ENCODE results near the gene BOLL.

Gene BOLL

GRCh38 chr2:197804758-197805714 lies 19.9 kb upstream of the BOLL start:
- Histone ChIP-seq H3K4me1 (ENCODE audit: low read depth, poor library complexity, severe bottlenecking) (peaks cover 34% of the 10 kb centered on the region), H3K4me2 (peak overlapping the region; percentile 88), H3K4me3 (IDR thresholded peaks at IDR 0.05; ENCODE audit: insufficient read depth, low read depth, low read length) (no peak overlapping the region), H2AFZ (ENCODE audit: low read depth) (peak overlapping the region; percentile 96), H3K27ac (no peak overlapping the region), H3K36me3 (ENCODE audit: insufficient read depth) (no peaks in the 10 kb centered on the region), H4K20me1 (ENCODE audit: insufficient read depth) (no peaks in the 10 kb centered on the region), H3K27me3 (ENCODE audit: insufficient read depth, low read depth) (no peaks in the 10 kb centered on the region), H3K79me2 (ENCODE audit: insufficient read depth, low read depth) (no peaks in the 10 kb centered on the region), H3K9ac (peak overlapping the region; percentile 38; the same call in 1 of the 2 replicates)
- TF ChIP-seq, protein P1, sequence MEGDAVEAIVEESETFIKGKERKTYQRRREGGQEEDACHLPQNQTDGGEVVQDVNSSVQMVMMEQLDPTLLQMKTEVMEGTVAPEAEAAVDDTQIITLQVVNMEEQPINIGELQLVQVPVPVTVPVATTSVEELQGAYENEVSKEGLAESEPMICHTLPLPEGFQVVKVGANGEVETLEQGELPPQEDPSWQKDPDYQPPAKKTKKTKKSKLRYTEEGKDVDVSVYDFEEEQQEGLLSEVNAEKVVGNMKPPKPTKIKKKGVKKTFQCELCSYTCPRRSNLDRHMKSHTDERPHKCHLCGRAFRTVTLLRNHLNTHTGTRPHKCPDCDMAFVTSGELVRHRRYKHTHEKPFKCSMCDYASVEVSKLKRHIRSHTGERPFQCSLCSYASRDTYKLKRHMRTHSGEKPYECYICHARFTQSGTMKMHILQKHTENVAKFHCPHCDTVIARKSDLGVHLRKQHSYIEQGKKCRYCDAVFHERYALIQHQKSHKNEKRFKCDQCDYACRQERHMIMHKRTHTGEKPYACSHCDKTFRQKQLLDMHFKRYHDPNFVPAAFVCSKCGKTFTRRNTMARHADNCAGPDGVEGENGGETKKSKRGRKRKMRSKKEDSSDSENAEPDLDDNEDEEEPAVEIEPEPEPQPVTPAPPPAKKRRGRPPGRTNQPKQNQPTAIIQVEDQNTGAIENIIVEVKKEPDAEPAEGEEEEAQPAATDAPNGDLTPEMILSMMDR (conservative IDR thresholded peaks at IDR 0.05; ENCODE audit: low read depth, low read length), result no peak

- Histone ChIP-seq H4K20me1 (ENCODE audit: insufficient read depth) (no peaks in the 10 kb centered on the region), H3K79me2 (ENCODE audit: insufficient read depth, low read depth) (no peaks in the 10 kb centered on the region), H2AFZ (ENCODE audit: low read depth) (peak within 1 kb of the TSS; percentile 96), H3K27me3 (ENCODE audit: insufficient read depth, low read depth) (no peaks in the 10 kb centered on the region), H3K4me2 (peak within 1 kb of the TSS; percentile 88), H3K27ac (no peak within 1 kb of the TSS; the same call in 1 of the 2 replicates), H3K9ac (peak within 1 kb of the TSS; percentile 38; the same call in 1 of the 2 replicates), H3K36me3 (ENCODE audit: insufficient read depth) (no peaks in the 10 kb centered on the region), H3K4me3 (IDR thresholded peaks at IDR 0.05; ENCODE audit: insufficient read depth, low read depth, low read length) (no peak within 1 kb of the TSS), H3K4me1 (ENCODE audit: low read depth, poor library complexity, severe bottlenecking) (peaks cover 34% of the 10 kb centered on the region)
- TF ChIP-seq, protein P1 (conservative IDR thresholded peaks at IDR 0.05; ENCODE audit: low read depth, low read length), result no peak
These were observed 19.1 kb upstream of the BOLL start, which contains the start of gene PLCL1 for GRCh38 chr2:197804049-197804757. Gene PLCL1, plus strand, starts transcription at chr2:197804593.

GRCh38 chr2:197803033-197803444 lies 17.9 kb upstream of the BOLL start:
- Histone ChIP-seq H3K9ac (no peak overlapping the region), H4K20me1 (ENCODE audit: insufficient read depth) (no peaks in the 10 kb centered on the region), H3K27ac (no peak overlapping the region), H3K27me3 (ENCODE audit: insufficient read depth, low read depth) (no peaks in the 10 kb centered on the region), H3K4me1 (ENCODE audit: low read depth, poor library complexity, severe bottlenecking) (peaks cover 34% of the 10 kb centered on the region), H3K36me3 (ENCODE audit: insufficient read depth) (no peaks in the 10 kb centered on the region), H3K4me2 (peak overlapping the region; percentile 88), H3K79me2 (ENCODE audit: insufficient read depth, low read depth) (no peaks in the 10 kb centered on the region), H2AFZ (ENCODE audit: low read depth) (peak overlapping the region; percentile 47; the same call in 1 of the 2 replicates), H3K4me3 (IDR thresholded peaks at IDR 0.05; ENCODE audit: insufficient read depth, low read depth, low read length) (no peak overlapping the region)
- TF ChIP-seq, protein P1 (conservative IDR thresholded peaks at IDR 0.05; ENCODE audit: low read depth, low read length), result peak; percentile 85

DNA sequence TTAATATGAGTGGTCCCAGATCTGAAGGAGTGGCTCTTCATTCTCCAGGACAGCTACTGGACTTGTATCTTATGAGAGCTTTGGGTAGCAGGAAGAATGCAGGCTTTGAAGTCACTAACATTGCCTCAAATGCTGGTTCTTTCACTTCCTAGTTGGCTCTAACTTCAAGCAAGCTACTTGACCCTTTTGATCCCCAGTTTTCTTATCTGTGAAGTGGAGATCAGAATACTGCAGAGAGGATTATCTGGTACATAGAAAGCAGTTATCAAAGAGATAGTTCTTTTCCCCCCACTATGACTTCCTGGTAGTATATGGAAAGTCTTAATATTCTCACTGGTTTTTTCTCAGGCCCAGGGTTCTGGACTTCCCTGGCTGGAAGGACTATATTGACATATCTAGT lies 15.9 kb upstream of the BOLL start:
- no peak overlapping the region for H3K4me3 ChIP-seq (IDR thresholded peaks at IDR 0.05; ENCODE audit: insufficient read depth, low read depth, low read length)
- H3K4me2 ChIP-seq, result no peak overlapping the region
- H2AFZ ChIP-seq (ENCODE audit: low read depth), result no peak overlapping the region
- no peaks in the 10 kb centered on the region for H3K79me2 ChIP-seq (ENCODE audit: insufficient read depth, low read depth)
- no peaks in the 10 kb centered on the region for H3K36me3 ChIP-seq (ENCODE audit: insufficient read depth)
- no peaks in the 10 kb centered on the region for H4K20me1 ChIP-seq (ENCODE audit: insufficient read depth)
- H3K4me1 ChIP-seq (ENCODE audit: low read depth, poor library complexity, severe bottlenecking), result peaks cover 24% of the 10 kb centered on the region
- no peak overlapping the region for H3K27ac ChIP-seq
- H3K27me3 ChIP-seq (ENCODE audit: insufficient read depth, low read depth), result no peaks in the 10 kb centered on the region
- TF ChIP-seq, protein P1 (conservative IDR thresholded peaks at IDR 0.05; ENCODE audit: low read depth, low read length), result no peak
- H3K9ac ChIP-seq, result no peak overlapping the region

All from KMS-11 (cell line).